Endothelial cell of umbilical vein (primary cell): Measurements from ENCODE around the gene CRHR1. TPM values are rescaled to one million over a fixed set of nuclear protein-coding genes. Genes with fewer than 3 reads are reported as not detected.

Experiments used
- BruUV-seq: library from RNA; stranded (reverse); fragments of 400-500 nt; replicated peaks from 2 replicates; lab custom pipeline; 2021; lab: Mats Ljungman, UMichigan
- CTCF ChIA-PET: fragments of 300-600, 350-600 bp; sonication (Branson Sonifier 250); formaldehyde crosslinking; loops from one replicate; lab custom pipeline; 2021; ENCODE audit warnings: antibody characterized with exemption, inconsistent platforms; lab: Charles Lee
- POLR2A ChIA-PET: fragments of 300-600, 350-600 bp; sonication (Branson Sonifier 250); formaldehyde crosslinking; loops from one replicate; lab custom pipeline; 2021; ENCODE audit warnings: antibody characterized with exemption, inconsistent platforms; lab: Charles Lee
- DNase-seq: peaks from one replicate; pipeline ENCODE4 v3.0.0-alpha.2; 2011; ENCODE audit warnings: low read depth, low spot score
- FAIRE-seq: peaks from 2 replicates; lab custom pipeline; 2011; peaks lifted over from hg19 to GRCh38; lab: Jason Lieb, UNC
- H2AFZ ChIP-seq: 2 replicates; pipeline ENCODE4 v1.6.0; 2012; ENCODE audit warnings: low read depth, low read length, control low read depth, inconsistent platforms
- H3K27ac ChIP-seq: 2 replicates; pipeline ENCODE4 v1.5.1; 2011; ENCODE audit warnings: low read depth, mild to moderate bottlenecking, control low read depth, low read length, moderate library complexity; ENCODE audit not compliant: insufficient read depth
- H3K27me3 ChIP-seq, 2 experiments: 2 replicates each; pipeline versions ENCODE4 v1.6.0 to v1.6.1; 2011; ENCODE audit warnings: low read length in 2 of 2, mixed read lengths in 1 of 2; ENCODE audit not compliant: control insufficient read depth in 2 of 2, insufficient read depth in 2 of 2
- H3K36me3 ChIP-seq, 2 experiments: 2 replicates in 1 of 2; 3 replicates in 1 of 2; pipeline ENCODE4 v1.5.1; 2011; ENCODE audit warnings: low read length in 2 of 2, mild to moderate bottlenecking in 1 of 2, moderate library complexity in 1 of 2; ENCODE audit not compliant: control insufficient read depth in 2 of 2, insufficient read depth in 2 of 2; ENCODE audit errors: extremely low read depth in 1 of 2
- H3K4me1 ChIP-seq: 3 replicates; pipeline ENCODE4 v1.5.1; 2011; ENCODE audit warnings: mild to moderate bottlenecking, low read length; ENCODE audit not compliant: control insufficient read depth, insufficient read depth; ENCODE audit errors: extremely low read depth
- H3K4me2 ChIP-seq: 2 replicates; pipeline ENCODE4 v1.6.1; 2011; ENCODE audit warnings: low read length, control low read depth, mixed read lengths; ENCODE audit not compliant: insufficient read depth
- H3K4me3 ChIP-seq, 3 experiments: fragments of 200-600 bp in 1 of 3; sonication (generic), shearing (Covaris generic) in 1 of 3; replicated peaks in 1 of 3; 2 replicates each; pipeline ENCODE4 v1.5.1; 2011 to 2016; ENCODE audit warnings: control low read depth in 3 of 3, low read length in 3 of 3, mild to moderate bottlenecking in 2 of 3, inconsistent platforms in 1 of 3, low read depth in 1 of 3, moderate library complexity in 1 of 3; ENCODE audit not compliant: insufficient read depth in 1 of 3
- H3K79me2 ChIP-seq: 2 replicates; pipeline ENCODE4 v1.6.0; 2012; ENCODE audit warnings: low read length, inconsistent platforms; ENCODE audit not compliant: control insufficient read depth, insufficient read depth
- H3K9ac ChIP-seq: replicated peaks from 2 replicates; pipeline ENCODE3; 2011; ENCODE audit warnings: low read length, control low read depth; ENCODE audit not compliant: insufficient read depth; ENCODE audit errors: extremely low read depth
- H3K9me1 ChIP-seq: replicated peaks from 3 replicates; pipeline ENCODE4 v1.6.0; 2011; ENCODE audit warnings: mild to moderate bottlenecking, low read length; ENCODE audit not compliant: control insufficient read depth, insufficient read depth; ENCODE audit errors: extremely low read depth
- H3K9me3 ChIP-seq: replicated peaks from 2 replicates; pipeline ENCODE4 v1.5.1; 2012; ENCODE audit warnings: low read length, inconsistent platforms; ENCODE audit not compliant: control insufficient read depth, insufficient read depth
- H4K20me1 ChIP-seq: replicated peaks from 2 replicates; pipeline ENCODE3; 2011; ENCODE audit warnings: mild to moderate bottlenecking, low read length; ENCODE audit not compliant: control insufficient read depth, insufficient read depth; ENCODE audit errors: extremely low read depth
- EZH2 ChIP-seq: IDR thresholded peaks from 2 replicates; pipeline ENCODE4 v1.6.1; 2012; ENCODE audit warnings: borderline replicate concordance, low read depth, mild to moderate bottlenecking, moderate library complexity, low read length, inconsistent platforms; ENCODE audit not compliant: severe bottlenecking
- FOS ChIP-seq: IDR thresholded peaks from 2 replicates; pipeline ENCODE4 v1.6.1; 2011; ENCODE audit warnings: mild to moderate bottlenecking, low read length, moderate library complexity, borderline replicate concordance; ENCODE audit not compliant: insufficient read depth
- GATA2 ChIP-seq: IDR thresholded peaks from 2 replicates; pipeline ENCODE4 v1.7.0; 2011; ENCODE audit warnings: low read depth, mild to moderate bottlenecking, moderate library complexity, mixed read lengths, low read length; ENCODE audit not compliant: insufficient read length, insufficient read depth
- JUN ChIP-seq: IDR thresholded peaks from 2 replicates; pipeline ENCODE4 v1.6.1; 2011; ENCODE audit warnings: borderline replicate concordance, low read depth; ENCODE audit not compliant: insufficient read length, insufficient read depth
- MYC ChIP-seq: IDR thresholded peaks from one replicate; pipeline ENCODE4 v1.6.1; 2011; ENCODE audit warnings: mild to moderate bottlenecking, low read depth, low read length
- POLR2A ChIP-seq: IDR thresholded peaks from 2 replicates; pipeline ENCODE4 v1.6.1; 2012; ENCODE audit warnings: low read depth, mild to moderate bottlenecking, control low read depth, low read length
- POLR2AphosphoS5 ChIP-seq: IDR thresholded peaks from 2 replicates; pipeline ENCODE4 v1.6.1; 2012; ENCODE audit warnings: low read depth, mild to moderate bottlenecking, control low read depth, low read length, moderate library complexity; ENCODE audit not compliant: insufficient read depth
- dilution Hi-C: fragments of 300-500 bp; cut with MboI; formaldehyde crosslinking; loops from one replicate; pipeline ENCODE4 v1.15.0; 2019; ENCODE audit warnings: low sequenced_read_pairs; ENCODE audit not compliant: extremely low pct_ligation_motif_present
- intact Hi-C: fragments of 100-400 bp; cut with micrococcal nuclease; formaldehyde crosslinking; loops from one replicate; pipeline ENCODE4 v1.10.0; 2022
- polyA plus RNA-seq, 4 experiments: library from polyadenylated mRNA; depleted of rRNA in 3 of 4; stranded (reverse) in 3 of 4; unstranded in 1 of 4; fragments of >200 nt; gene quantifications; 2 replicates each; pipeline versions ENCODE4 v1.2.1 to v1.2.3, GENCODE V29; 2011 to 2012; ENCODE audit warnings: missing spikeins in 1 of 4
- total RNA-seq: library from RNA; stranded (reverse); gene quantifications from 2 replicates; pipeline ENCODE4 v1.2.3, GENCODE V29; 2021
- TF ChIP-seq, protein P1 (sequence below): IDR thresholded peaks from 2 replicates; pipeline ENCODE4 v1.6.1; 2011; ENCODE audit not compliant: insufficient read depth, insufficient read length
- TF ChIP-seq, protein P2 (sequence below), 2 donors: IDR thresholded peaks; 1 replicate in 1 of 2; 2 replicates in 1 of 2; pipeline ENCODE4 v1.5.1; 2011; ENCODE audit warnings: low read length in 2 of 2, mild to moderate bottlenecking in 2 of 2, moderate library complexity in 2 of 2, control low read depth in 1 of 2, inconsistent platforms in 1 of 2, low read depth in 1 of 2; ENCODE audit not compliant: insufficient read depth in 1 of 2; ENCODE audit errors: extremely low read depth in 1 of 2

Gene CRHR1
- total and polyA plus RNA-seq, 2 donors (not counting 3 experiments of a cell fraction or from before 2014, with no cell fraction given), result not detected

GRCh38 chr17:45791041-45791582, 7.0 kb downstream of the CRHR1 start:
- CTCF ChIA-PET, result no interaction called here
- FAIRE-seq, result no peak
- dilution Hi-C loops, result no loop called here
- no peaks in the 10 kb centered on the region for H3K9me3 ChIP-seq
- H3K27ac ChIP-seq, result no peak overlapping the region
- no peak overlapping the region for H3K9ac ChIP-seq
- no peaks in the 10 kb centered on the region for H3K4me1 ChIP-seq
- TF ChIP-seq FOS (no peak), POLR2AphosphoS5 (no peak), EZH2 (no peak), JUN (no peak), GATA2 (no peak), MYC (no peak), POLR2A (no peak)
- TF ChIP-seq, protein P1, sequence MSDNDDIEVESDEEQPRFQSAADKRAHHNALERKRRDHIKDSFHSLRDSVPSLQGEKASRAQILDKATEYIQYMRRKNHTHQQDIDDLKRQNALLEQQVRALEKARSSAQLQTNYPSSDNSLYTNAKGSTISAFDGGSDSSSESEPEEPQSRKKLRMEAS, result no peak
- TF ChIP-seq, protein P2, sequence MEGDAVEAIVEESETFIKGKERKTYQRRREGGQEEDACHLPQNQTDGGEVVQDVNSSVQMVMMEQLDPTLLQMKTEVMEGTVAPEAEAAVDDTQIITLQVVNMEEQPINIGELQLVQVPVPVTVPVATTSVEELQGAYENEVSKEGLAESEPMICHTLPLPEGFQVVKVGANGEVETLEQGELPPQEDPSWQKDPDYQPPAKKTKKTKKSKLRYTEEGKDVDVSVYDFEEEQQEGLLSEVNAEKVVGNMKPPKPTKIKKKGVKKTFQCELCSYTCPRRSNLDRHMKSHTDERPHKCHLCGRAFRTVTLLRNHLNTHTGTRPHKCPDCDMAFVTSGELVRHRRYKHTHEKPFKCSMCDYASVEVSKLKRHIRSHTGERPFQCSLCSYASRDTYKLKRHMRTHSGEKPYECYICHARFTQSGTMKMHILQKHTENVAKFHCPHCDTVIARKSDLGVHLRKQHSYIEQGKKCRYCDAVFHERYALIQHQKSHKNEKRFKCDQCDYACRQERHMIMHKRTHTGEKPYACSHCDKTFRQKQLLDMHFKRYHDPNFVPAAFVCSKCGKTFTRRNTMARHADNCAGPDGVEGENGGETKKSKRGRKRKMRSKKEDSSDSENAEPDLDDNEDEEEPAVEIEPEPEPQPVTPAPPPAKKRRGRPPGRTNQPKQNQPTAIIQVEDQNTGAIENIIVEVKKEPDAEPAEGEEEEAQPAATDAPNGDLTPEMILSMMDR (IDR thresholded peaks at IDR 0.05; ENCODE audit: extremely low read depth in 1 of 2, insufficient read depth in 1 of 2, low read depth in 1 of 2, low read length in 2 of 2), result no peak
- H3K9me1 ChIP-seq, result no peaks in the 10 kb centered on the region
- H3K4me2 ChIP-seq, result no peak overlapping the region
- POLR2A ChIA-PET, result no interaction called here
- no peak for DNase-seq
- H4K20me1 ChIP-seq, result no peaks in the 10 kb centered on the region
- H3K4me3 ChIP-seq, result no peak overlapping the region
- H3K79me2 ChIP-seq, result no peaks in the 10 kb centered on the region
- H3K36me3 ChIP-seq, result no peaks in the 10 kb centered on the region
- intact Hi-C loops, result no loop called here
- no TSS peak for BruUV-seq
- H2AFZ ChIP-seq, result no peak overlapping the region
- H3K27me3 ChIP-seq, result peaks cover 37 to 40% of the 10 kb centered on the region in 2 experiments
